Measurements from ENCODE around the gene ADCY5. TPM values are rescaled to one million over a fixed set of nuclear protein-coding genes. Genes with fewer than 3 reads are reported as not detected.
"Not testable (repeated sequence)": the region's sequence is repeated elsewhere in the genome, so short reads cannot be mapped to it uniquely, and the experiment has no call there.

Gene ADCY5
- total RNA-seq, 1 donor from 2014 or later = 3.8 TPM

GRCh38 chr3:123277106-123277505 lies 171.8 kb downstream of the ADCY5 start:
- no peak for ATAC-seq

GRCh38 chr3:123276346-123277006 lies 172.4 kb downstream of the ADCY5 start:
- DNase-seq (ENCODE audit: low spot score) (no peak), ATAC-seq (no peak)

More at GRCh38 chr3:123277106-123277505, 171.8 kb downstream of the ADCY5 start:
- no peak for DNase-seq (ENCODE audit: low spot score)

- ATAC-seq (no peak), DNase-seq (ENCODE audit: low spot score) (no peak)
These were observed 173.2 kb downstream of the ADCY5 start for GRCh38 chr3:123275691-123276090.

GRCh38 chr3:123272547-123272946 lies 176.3 kb downstream of the ADCY5 start:
- ATAC-seq (no peak), DNase-seq (ENCODE audit: low spot score) (no peak)

- peak; percentile 38 for ATAC-seq
- DNase-seq (ENCODE audit: low spot score) = no peak
These were observed 177.3 kb downstream of the ADCY5 start for GRCh38 chr3:123271466-123272159.

- no peak for ATAC-seq
These were observed 178.1 kb downstream of the ADCY5 start for GRCh38 chr3:123270818-123271217.

GRCh38 chr3:123267821-123268220 lies 181.1 kb downstream of the ADCY5 start:
- no peak for ATAC-seq
- no peak for DNase-seq (ENCODE audit: low spot score)

More at GRCh38 chr3:123270818-123271217, 178.1 kb downstream of the ADCY5 start:
- no peak for DNase-seq (ENCODE audit: low spot score)

GRCh38 chr3:123263941-123264340 lies 184.9 kb downstream of the ADCY5 start:
- ATAC-seq (no peak), DNase-seq (ENCODE audit: low spot score) (no peak)

GRCh38 chr3:123262868-123263267 lies 186.0 kb downstream of the ADCY5 start:
- no peak for ATAC-seq
- no peak for DNase-seq (ENCODE audit: low spot score)

GRCh38 chr3:123262226-123262625 lies 186.7 kb downstream of the ADCY5 start:
- no peak for DNase-seq (ENCODE audit: low spot score)
- ATAC-seq = no peak

GRCh38 chr3:123261666-123262065 lies 187.2 kb downstream of the ADCY5 start:
- DNase-seq (ENCODE audit: low spot score) = no peak
- ATAC-seq = no peak

GRCh38 chr3:123258811-123259420 lies 190.0 kb downstream of the ADCY5 start:
- DNase-seq (ENCODE audit: low spot score) (no peak), ATAC-seq (peak; percentile 94)

- DNase-seq (ENCODE audit: low spot score) (no peak), ATAC-seq (no peak)
These were observed 190.5 kb downstream of the ADCY5 start for GRCh38 chr3:123258359-123258758.

- ATAC-seq = no peak
- DNase-seq (ENCODE audit: low spot score) = no peak
These were observed 192.6 kb downstream of the ADCY5 start for GRCh38 chr3:123256256-123256655.

- DNase-seq (ENCODE audit: low spot score) = peak; percentile 74
- peak; percentile 94 for ATAC-seq
These were observed 202.0 kb downstream of the ADCY5 start for GRCh38 chr3:123246866-123247265.

- DNase-seq (ENCODE audit: low spot score) (no peak), ATAC-seq (no peak)
These were observed 204.8 kb downstream of the ADCY5 start for GRCh38 chr3:123244128-123244527.

GRCh38 chr3:123239756-123240155 lies 209.1 kb downstream of the ADCY5 start:
- DNase-seq (ENCODE audit: low spot score) (no peak), ATAC-seq (no peak)

- ATAC-seq; DNase-seq (ENCODE audit: low spot score): not testable (repeated sequence)
These were observed 209.7 kb downstream of the ADCY5 start for GRCh38 chr3:123239186-123239585.

- DNase-seq (ENCODE audit: low spot score) (no peak), ATAC-seq (no peak)
These were observed 212.0 kb downstream of the ADCY5 start for GRCh38 chr3:123236902-123237301.

Measured in left lobe of liver (tissue), 2 donors.